HG03175 (cell line): ENCODE measurements around the gene SLC49A3.

Experiments
- ATAC-seq: cut with Tn5 transposase; IDR thresholded peaks from one replicate; pipeline ENCODE4 v1.9.1; 2021; ENCODE audit warnings: mild to moderate bottlenecking, moderate library complexity; ENCODE audit not compliant: unreplicated experiment

Gene SLC49A3

DNA sequence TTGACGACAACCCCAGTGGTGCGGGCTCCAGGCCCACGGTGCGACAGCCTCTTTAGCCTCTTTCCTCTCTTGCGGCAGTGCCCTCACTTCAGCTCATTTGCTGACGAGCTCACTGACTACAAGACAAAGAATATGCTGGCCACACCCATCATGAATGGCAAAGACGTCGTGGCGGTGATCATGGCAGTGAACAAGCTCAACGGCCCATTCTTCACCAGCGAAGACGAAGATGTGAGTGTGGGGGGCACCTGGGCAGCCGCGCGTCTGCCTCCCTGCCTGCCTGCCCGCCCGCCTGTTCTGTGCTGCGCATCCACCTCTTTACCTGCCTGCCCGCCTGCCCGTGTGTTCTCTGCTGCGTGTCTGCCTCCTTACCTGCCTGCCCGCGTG is 54.4 kb downstream of the SLC49A3 start:
- ATAC-seq, result no peak

DNA sequence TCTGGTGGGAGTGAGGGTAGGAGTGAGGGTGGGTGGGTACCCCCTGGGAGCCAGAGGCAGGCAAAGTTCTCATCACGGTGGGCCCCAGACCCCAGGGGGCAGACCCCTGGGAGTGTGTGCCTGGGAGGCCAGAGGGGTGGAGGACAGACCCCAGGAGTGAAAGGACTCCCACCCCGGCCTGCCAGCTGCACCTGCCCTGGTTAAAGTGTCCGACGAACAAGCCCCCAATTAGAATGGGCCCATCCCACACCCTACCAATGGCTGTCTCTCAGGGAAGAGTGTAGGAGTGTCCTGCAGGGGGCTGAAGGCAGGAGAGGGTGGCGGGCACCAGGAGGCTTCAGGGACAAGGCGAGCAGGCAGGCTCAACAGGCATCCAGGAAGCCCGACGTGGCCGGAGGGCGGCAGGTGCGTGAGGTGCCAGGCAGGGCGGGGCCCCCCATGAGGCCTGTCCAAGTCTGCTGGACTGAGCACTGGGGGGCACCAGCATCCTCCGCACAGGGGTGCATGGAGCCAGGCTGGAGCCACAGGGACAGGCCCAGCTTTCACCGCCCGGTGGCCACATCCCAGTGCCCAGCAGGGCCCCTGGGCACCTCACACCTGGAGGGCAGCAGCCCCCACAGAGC is 54.9 kb downstream of the SLC49A3 start:
- ATAC-seq, result no peak

DNA sequence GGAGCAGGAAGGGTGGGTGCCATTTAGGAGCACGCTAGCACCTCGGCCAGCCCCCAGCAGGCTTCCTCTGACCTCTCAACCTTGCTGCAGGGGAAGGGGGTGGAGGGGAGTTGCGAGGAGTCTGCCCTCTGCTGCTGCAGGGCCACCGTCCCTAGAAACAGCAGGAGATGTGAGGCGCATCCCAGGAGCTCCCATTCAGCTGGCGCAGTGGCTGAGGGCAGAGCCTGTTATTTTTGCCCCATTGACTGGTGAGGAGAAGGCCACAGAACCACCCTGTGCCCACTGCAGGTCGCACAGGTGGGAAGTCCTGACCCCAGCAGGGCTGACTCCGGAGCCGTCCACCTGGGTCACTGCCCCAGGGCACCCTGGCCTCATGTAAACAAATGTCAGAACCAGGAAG is 55.5 kb downstream of the SLC49A3 start:
- ATAC-seq, result no peak

DNA sequence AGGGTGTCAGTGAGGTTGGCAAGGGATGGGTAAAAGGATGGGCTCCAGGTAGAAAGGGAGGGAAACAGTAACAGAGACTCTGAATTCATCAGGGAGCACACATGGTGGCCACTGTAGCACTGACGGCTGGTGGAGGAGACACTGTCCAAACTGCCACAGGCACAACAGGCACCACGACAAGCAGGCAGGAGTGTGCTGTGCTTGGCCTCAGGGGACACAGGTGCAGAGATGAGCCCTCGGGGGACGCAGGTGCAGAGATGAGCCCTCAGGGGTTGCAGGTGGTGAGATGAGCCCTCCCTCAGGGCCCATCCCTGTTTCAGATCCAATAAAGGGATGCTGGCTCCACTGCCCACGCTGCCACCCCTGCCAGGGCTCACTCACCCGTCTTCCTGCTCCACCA is 56.0 kb downstream of the SLC49A3 start:
- ATAC-seq, result no peak

DNA sequence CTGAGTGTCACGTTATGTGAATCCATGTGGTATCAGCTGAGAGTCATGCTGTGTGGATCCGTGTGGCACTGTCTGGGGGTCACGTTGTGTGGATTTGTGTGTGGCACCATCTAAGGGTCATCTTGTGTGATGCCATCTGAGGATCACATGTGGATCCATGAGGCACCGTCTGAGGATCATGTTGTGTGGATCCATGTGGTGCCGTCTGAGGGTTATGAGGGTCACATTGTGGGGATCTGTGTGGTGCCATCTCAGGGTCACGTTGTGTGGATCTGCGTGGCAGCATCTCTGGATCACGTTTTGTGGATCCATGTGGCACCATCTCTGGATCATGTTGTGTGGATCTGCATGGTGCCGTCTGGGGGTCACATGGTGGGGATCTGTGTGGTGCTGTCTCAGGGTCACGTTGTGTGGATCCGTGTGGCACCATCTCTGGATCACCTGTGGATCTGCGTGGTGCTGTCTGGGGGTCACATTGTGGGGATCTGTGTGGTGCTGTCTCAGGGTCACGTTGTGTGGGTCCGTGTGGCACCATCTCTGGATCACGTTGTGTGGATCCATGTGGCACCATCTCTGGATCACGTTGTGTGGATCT is 56.7 kb downstream of the SLC49A3 start:
- no peak for ATAC-seq
